ENCODE results near the gene SLX4. TPM values are rescaled to one million over a fixed set of nuclear protein-coding genes. Genes with fewer than 3 reads are reported as not detected.

The SLX4 gene
- total RNA-seq, 1 experiment from 2014 or later, result 5.1 TPM

DNA sequence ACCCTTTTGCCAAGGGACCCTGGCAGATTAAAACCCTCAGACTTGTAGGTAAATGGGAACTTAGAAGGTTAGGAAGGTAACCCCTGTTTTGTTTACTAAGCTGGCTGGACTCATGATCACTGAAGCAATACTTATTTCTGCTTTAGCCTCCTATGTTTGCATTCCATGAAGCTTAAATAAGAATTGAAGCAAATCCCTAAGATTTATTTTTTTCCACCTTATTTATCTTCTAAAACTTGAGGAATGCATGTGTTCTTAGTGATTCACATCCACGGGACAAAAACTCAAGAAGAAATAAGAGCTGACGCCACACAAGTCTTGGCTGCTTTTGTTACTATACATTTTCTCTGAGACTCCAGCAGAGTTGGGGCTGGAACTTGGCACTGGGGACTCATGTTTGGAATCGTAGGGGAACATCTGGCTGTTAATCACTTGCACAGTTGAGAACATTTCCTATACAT lies 75.1 kb downstream of the SLX4 start:
- ATAC-seq, result no peak
- ChIA-PET CTCF (no interaction called here), POLR2A (ENCODE audit: unreplicated experiment) (no interaction called here)
- Histone ChIP-seq H3F3A (ENCODE audit: low read length, unreplicated experiment) (no peaks in the 10 kb centered on the region), H3K27ac (ENCODE audit: low read length) (no peak overlapping the region), H3K4me1 (ENCODE audit: insufficient read depth, low read length) (no peaks in the 10 kb centered on the region), H3K9ac (ENCODE audit: low read length) (no peak overlapping the region), H3K36me3 (ENCODE audit: low read depth, low read length) (no peaks in the 10 kb centered on the region), H3K79me2 (ENCODE audit: low read length) (no peaks in the 10 kb centered on the region), H4K20me1 (ENCODE audit: low read length) (no peaks in the 10 kb centered on the region), H3K9me2 (replicated peaks; ENCODE audit: low read length) (no peaks in the 10 kb centered on the region), H3K27me3 (ENCODE audit: low read length) (no peaks in the 10 kb centered on the region), H3K4me3 (ENCODE audit: low read length) (no peak overlapping the region), H3K4me2 (ENCODE audit: low read length) (no peak overlapping the region), H3K9me3 (ENCODE audit: low read length) (no peaks in the 10 kb centered on the region), H2AFZ (ENCODE audit: low read length) (no peak overlapping the region)
- intact Hi-C loops (cut with micrococcal nuclease), result no loop called here
- no peak for DNase-seq
- TF ChIP-seq, protein P1, sequence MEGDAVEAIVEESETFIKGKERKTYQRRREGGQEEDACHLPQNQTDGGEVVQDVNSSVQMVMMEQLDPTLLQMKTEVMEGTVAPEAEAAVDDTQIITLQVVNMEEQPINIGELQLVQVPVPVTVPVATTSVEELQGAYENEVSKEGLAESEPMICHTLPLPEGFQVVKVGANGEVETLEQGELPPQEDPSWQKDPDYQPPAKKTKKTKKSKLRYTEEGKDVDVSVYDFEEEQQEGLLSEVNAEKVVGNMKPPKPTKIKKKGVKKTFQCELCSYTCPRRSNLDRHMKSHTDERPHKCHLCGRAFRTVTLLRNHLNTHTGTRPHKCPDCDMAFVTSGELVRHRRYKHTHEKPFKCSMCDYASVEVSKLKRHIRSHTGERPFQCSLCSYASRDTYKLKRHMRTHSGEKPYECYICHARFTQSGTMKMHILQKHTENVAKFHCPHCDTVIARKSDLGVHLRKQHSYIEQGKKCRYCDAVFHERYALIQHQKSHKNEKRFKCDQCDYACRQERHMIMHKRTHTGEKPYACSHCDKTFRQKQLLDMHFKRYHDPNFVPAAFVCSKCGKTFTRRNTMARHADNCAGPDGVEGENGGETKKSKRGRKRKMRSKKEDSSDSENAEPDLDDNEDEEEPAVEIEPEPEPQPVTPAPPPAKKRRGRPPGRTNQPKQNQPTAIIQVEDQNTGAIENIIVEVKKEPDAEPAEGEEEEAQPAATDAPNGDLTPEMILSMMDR (conservative IDR thresholded peaks at IDR 0.05; ENCODE audit: low read depth, low read length), result no peak
- TF ChIP-seq EZH2 (IDR thresholded peaks at IDR 0.05; ENCODE audit: low read length, unreplicated experiment), result no peak
- no peak for TF ChIP-seq EZH2phosphoT487 (IDR thresholded peaks at IDR 0.05; ENCODE audit: borderline replicate concordance, low read length)
- BruUV-seq (replicated peaks), result no TSS peak

DNA sequence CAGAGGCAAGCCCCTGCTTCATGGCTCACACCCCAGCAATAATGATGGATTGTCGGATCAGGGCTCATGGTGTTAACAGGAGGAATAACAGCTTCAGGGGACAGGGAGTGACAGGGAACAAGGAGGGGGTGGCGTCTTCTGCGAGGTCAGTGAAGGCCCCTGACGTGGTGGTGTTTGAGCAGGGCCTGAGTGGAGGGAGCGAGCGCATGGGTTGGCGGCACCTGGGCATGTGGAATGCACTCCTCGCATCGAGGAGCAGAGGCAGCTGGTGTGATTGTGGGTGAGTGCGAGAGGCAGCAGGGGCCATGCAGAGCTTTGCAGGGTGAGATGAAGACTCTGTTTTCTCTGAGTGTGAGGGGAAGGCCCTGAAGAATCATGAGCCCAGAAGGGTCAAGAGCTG lies 77.3 kb downstream of the SLX4 start:
- POLR2A ChIA-PET (ENCODE audit: unreplicated experiment), result no interaction called here

DNA sequence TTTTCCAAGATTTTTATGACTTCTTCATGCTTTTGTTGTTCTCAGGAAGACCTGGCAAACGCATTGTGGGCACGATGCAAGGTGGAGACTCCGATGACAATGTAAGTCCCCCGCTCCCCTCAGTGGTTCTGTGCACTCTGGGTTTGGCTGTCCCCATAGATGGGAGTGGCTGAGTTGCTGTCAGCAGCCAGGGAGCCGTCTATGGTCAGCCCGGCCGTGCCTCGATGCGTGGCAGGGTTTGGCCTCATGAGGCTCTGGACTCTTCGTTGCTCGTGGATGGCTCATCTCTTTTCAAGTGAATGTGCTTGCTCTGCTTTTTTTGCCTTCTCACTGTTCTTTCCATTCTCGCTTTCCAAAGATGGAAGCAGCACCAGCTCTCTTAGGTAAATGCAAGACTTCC lies 78.7 kb downstream of the SLX4 start:
- peaks cover 3% of the 10 kb centered on the region; the same call in 1 of the 2 replicates for H3K4me1 ChIP-seq (ENCODE audit: insufficient read depth, low read length)
- TF ChIP-seq, protein P1 (conservative IDR thresholded peaks at IDR 0.05; ENCODE audit: low read depth, low read length), result no peak
- no peak for TF ChIP-seq EZH2phosphoT487 (IDR thresholded peaks at IDR 0.05; ENCODE audit: borderline replicate concordance, low read length)
- H3K4me2 ChIP-seq (ENCODE audit: low read length), result no peak overlapping the region
- H4K20me1 ChIP-seq (ENCODE audit: low read length), result no peaks in the 10 kb centered on the region
- no TSS peak for BruUV-seq (replicated peaks)
- no peaks in the 10 kb centered on the region for H3F3A ChIP-seq (ENCODE audit: low read length, unreplicated experiment)
- H3K4me3 ChIP-seq (ENCODE audit: low read length), result no peak overlapping the region
- intact Hi-C loops (cut with micrococcal nuclease), result no loop called here
- H3K27me3 ChIP-seq (ENCODE audit: low read length), result no peaks in the 10 kb centered on the region
- no peak overlapping the region for H3K9ac ChIP-seq (ENCODE audit: low read length)
- ATAC-seq (no peak), DNase-seq (no peak)
- H2AFZ ChIP-seq (ENCODE audit: low read length), result no peak overlapping the region
- H3K9me3 ChIP-seq (ENCODE audit: low read length), result no peaks in the 10 kb centered on the region
- ChIA-PET POLR2A (ENCODE audit: unreplicated experiment) (no interaction called here), CTCF (no interaction called here)
- no peaks in the 10 kb centered on the region for H3K79me2 ChIP-seq (ENCODE audit: low read length)
- no peak overlapping the region for H3K27ac ChIP-seq (ENCODE audit: low read length)
- H3K36me3 ChIP-seq (ENCODE audit: low read depth, low read length), result no peaks in the 10 kb centered on the region
- H3K9me2 ChIP-seq (replicated peaks; ENCODE audit: low read length), result no peaks in the 10 kb centered on the region

More for the DNA sequence above, 77.3 kb downstream of the SLX4 start:
- Histone ChIP-seq H3K27me3 (ENCODE audit: low read length) (no peaks in the 10 kb centered on the region), H3F3A (ENCODE audit: low read length, unreplicated experiment) (no peaks in the 10 kb centered on the region), H3K27ac (ENCODE audit: low read length) (no peak overlapping the region), H2AFZ (ENCODE audit: low read length) (no peak overlapping the region), H3K9me2 (replicated peaks; ENCODE audit: low read length) (no peaks in the 10 kb centered on the region), H3K79me2 (ENCODE audit: low read length) (no peaks in the 10 kb centered on the region), H3K9me3 (ENCODE audit: low read length) (no peaks in the 10 kb centered on the region), H4K20me1 (ENCODE audit: low read length) (no peaks in the 10 kb centered on the region), H3K4me1 (ENCODE audit: insufficient read depth, low read length) (peaks cover 3% of the 10 kb centered on the region; the same call in 1 of the 2 replicates), H3K4me3 (ENCODE audit: low read length) (no peak overlapping the region), H3K36me3 (ENCODE audit: low read depth, low read length) (no peaks in the 10 kb centered on the region), H3K4me2 (ENCODE audit: low read length) (no peak overlapping the region), H3K9ac (ENCODE audit: low read length) (no peak overlapping the region)
- DNase-seq, result no peak
- intact Hi-C loops (cut with micrococcal nuclease), result no loop called here
- no peak for ATAC-seq
- CTCF ChIA-PET, result no interaction called here
- TF ChIP-seq EZH2phosphoT487 (IDR thresholded peaks at IDR 0.05; ENCODE audit: borderline replicate concordance, low read length), result no peak
- no peak for TF ChIP-seq EZH2 (IDR thresholded peaks at IDR 0.05; ENCODE audit: low read length, unreplicated experiment)
- TF ChIP-seq, protein P1 (conservative IDR thresholded peaks at IDR 0.05; ENCODE audit: low read depth, low read length), result no peak
- BruUV-seq (replicated peaks), result no TSS peak

Other genes with a start within 250 kb of the SLX4 start
- 5.9 and 7.5 TPM in 2 replicates for gene ZSCAN32, start 210.6 kb downstream of the SLX4 start, total RNA-seq (2014; rRNA removed)
- 9.5 and 11.3 TPM in 2 replicates for gene ZNF174, start 210.4 kb downstream of the SLX4 start, total RNA-seq (2014; rRNA removed)
- not detected in 2 replicates for gene ZNF597, start 168.1 kb downstream of the SLX4 start, total RNA-seq (2014; rRNA removed)
- gene NAA60, start 167.9 kb downstream of the SLX4 start, total RNA-seq (2014; rRNA removed), result 7.6 and 9.3 TPM in 2 replicates
- gene C16orf90, start 116.1 kb downstream of the SLX4 start, total RNA-seq (2014; rRNA removed), result not detected in 2 replicates
- gene CLUAP1, start 110.6 kb downstream of the SLX4 start, total RNA-seq (2014; rRNA removed), result 6.2 and 7.9 TPM in 2 replicates
- not detected in 2 replicates for gene NLRC3, start 34.2 kb downstream of the SLX4 start, total RNA-seq (2014; rRNA removed)
- gene DNASE1, start 43.1 kb upstream of the SLX4 start, total RNA-seq (2014; rRNA removed), result 9.3 and 14.0 TPM in 2 replicates
- 243 and 382 TPM in 2 replicates for gene TRAP1, start 105.9 kb upstream of the SLX4 start, total RNA-seq (2014; rRNA removed)

All from PC-3 (cell line).